NB4 (cell line): ENCODE data around the gene REPS1.

Experiments
- CTCF ChIP-seq: IDR thresholded peaks from one replicate; pipeline ENCODE4 v1.5.1; 2012; ENCODE audit warnings: low read depth, low read length
- POLR2A ChIP-seq: IDR thresholded peaks from 2 replicates; pipeline ENCODE4 v1.6.1; 2011; ENCODE audit warnings: mild to moderate bottlenecking; ENCODE audit not compliant: insufficient read length; ENCODE audit errors: extremely low read depth

- TF ChIP-seq POLR2A (no peak), CTCF (no peak)
These were observed 78.5 kb downstream of the REPS1 start for GRCh38 chr6:138909511-138909910.
